ENCODE measurements around the gene ITGA2.

DNA sequence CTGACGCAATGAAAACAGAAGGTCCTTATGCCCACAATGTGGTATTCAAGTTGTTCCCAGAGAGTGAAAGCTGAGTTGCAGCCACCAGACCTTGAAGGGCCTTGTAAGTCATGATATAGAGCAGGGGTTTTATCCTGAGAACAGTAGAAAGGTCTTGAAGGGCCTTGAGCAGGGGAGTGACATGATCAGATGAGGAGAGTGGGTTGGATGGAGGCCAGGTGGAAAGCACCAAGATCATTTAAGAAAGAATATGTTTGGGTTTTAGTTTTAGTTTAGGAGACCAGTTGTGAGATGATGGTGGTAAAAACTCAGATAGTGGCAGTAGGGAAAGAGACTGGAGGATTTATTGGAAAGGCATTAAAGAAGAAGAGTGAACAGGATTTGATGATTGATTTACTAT lies 5.9 kb downstream of the ITGA2 start:
- TF ChIP-seq CTCF (conservative IDR thresholded peaks at IDR 0.05; ENCODE audit: low read depth, low read length): no peak
- no peak for TF ChIP-seq EZH2 (IDR thresholded peaks at IDR 0.05; ENCODE audit: borderline replicate concordance, low read depth, low read length, poor library complexity, severe bottlenecking)
